ENCODE measurements around the gene NOX4. TPM values are rescaled to one million over a fixed set of nuclear protein-coding genes. Genes with fewer than 3 reads are reported as not detected.
A peak's percentile ranks its signal among the peaks of the same experiment; 100 is the strongest.

Gene NOX4
- total and polyA plus RNA-seq, 2 of the 8 experiments (the other 6 are each of a cell fraction or from before 2014, with no cell fraction given) = 2.0 to 2.3 TPM

DNA sequence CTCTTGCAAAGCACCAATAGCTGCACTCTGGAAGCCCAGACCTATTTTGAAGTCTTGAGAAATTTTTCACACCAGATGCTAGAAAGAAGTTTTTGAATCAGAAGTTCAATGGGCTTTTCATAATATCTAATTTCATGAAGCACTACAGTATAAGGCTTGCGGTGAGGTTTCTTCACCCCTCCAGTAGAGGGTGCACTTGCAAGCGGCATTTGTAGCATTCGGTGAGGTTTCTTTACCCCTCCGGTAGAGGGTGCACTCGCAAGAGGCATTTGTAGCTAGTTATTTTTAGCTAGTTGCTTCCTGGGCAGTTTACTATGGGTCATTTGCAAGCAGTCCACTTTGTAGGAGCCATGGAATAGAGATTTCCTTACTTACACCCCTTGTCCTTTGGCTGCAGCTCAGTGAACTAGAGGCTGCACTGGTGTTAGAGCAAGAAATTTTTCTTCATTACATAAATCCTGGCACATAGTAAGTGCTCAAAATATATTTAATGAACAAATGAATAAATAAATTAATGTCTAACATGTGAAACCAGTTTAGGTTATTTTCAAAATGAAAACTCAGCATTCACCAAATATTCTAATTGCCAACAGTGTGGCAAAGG lies 7.8 kb upstream of the NOX4 start (continued):
- TF ChIP-seq, protein P1, sequence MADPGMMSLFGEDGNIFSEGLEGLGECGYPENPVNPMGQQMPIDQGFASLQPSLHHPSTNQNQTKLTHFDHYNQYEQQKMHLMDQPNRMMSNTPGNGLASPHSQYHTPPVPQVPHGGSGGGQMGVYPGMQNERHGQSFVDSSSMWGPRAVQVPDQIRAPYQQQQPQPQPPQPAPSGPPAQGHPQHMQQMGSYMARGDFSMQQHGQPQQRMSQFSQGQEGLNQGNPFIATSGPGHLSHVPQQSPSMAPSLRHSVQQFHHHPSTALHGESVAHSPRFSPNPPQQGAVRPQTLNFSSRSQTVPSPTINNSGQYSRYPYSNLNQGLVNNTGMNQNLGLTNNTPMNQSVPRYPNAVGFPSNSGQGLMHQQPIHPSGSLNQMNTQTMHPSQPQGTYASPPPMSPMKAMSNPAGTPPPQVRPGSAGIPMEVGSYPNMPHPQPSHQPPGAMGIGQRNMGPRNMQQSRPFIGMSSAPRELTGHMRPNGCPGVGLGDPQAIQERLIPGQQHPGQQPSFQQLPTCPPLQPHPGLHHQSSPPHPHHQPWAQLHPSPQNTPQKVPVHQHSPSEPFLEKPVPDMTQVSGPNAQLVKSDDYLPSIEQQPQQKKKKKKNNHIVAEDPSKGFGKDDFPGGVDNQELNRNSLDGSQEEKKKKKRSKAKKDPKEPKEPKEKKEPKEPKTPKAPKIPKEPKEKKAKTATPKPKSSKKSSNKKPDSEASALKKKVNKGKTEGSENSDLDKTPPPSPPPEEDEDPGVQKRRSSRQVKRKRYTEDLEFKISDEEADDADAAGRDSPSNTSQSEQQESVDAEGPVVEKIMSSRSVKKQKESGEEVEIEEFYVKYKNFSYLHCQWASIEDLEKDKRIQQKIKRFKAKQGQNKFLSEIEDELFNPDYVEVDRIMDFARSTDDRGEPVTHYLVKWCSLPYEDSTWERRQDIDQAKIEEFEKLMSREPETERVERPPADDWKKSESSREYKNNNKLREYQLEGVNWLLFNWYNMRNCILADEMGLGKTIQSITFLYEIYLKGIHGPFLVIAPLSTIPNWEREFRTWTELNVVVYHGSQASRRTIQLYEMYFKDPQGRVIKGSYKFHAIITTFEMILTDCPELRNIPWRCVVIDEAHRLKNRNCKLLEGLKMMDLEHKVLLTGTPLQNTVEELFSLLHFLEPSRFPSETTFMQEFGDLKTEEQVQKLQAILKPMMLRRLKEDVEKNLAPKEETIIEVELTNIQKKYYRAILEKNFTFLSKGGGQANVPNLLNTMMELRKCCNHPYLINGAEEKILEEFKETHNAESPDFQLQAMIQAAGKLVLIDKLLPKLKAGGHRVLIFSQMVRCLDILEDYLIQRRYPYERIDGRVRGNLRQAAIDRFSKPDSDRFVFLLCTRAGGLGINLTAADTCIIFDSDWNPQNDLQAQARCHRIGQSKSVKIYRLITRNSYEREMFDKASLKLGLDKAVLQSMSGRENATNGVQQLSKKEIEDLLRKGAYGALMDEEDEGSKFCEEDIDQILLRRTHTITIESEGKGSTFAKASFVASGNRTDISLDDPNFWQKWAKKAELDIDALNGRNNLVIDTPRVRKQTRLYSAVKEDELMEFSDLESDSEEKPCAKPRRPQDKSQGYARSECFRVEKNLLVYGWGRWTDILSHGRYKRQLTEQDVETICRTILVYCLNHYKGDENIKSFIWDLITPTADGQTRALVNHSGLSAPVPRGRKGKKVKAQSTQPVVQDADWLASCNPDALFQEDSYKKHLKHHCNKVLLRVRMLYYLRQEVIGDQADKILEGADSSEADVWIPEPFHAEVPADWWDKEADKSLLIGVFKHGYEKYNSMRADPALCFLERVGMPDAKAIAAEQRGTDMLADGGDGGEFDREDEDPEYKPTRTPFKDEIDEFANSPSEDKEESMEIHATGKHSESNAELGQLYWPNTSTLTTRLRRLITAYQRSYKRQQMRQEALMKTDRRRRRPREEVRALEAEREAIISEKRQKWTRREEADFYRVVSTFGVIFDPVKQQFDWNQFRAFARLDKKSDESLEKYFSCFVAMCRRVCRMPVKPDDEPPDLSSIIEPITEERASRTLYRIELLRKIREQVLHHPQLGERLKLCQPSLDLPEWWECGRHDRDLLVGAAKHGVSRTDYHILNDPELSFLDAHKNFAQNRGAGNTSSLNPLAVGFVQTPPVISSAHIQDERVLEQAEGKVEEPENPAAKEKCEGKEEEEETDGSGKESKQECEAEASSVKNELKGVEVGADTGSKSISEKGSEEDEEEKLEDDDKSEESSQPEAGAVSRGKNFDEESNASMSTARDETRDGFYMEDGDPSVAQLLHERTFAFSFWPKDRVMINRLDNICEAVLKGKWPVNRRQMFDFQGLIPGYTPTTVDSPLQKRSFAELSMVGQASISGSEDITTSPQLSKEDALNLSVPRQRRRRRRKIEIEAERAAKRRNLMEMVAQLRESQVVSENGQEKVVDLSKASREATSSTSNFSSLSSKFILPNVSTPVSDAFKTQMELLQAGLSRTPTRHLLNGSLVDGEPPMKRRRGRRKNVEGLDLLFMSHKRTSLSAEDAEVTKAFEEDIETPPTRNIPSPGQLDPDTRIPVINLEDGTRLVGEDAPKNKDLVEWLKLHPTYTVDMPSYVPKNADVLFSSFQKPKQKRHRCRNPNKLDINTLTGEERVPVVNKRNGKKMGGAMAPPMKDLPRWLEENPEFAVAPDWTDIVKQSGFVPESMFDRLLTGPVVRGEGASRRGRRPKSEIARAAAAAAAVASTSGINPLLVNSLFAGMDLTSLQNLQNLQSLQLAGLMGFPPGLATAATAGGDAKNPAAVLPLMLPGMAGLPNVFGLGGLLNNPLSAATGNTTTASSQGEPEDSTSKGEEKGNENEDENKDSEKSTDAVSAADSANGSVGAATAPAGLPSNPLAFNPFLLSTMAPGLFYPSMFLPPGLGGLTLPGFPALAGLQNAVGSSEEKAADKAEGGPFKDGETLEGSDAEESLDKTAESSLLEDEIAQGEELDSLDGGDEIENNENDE (IDR thresholded peaks at IDR 0.05; ENCODE audit: insufficient replicate concordance, low read length) = no peak
- TF ChIP-seq CTBP2 (IDR thresholded peaks at IDR 0.05; ENCODE audit: borderline replicate concordance, insufficient read depth, insufficient read length, low read length) (no peak), GTF2F1 (IDR thresholded peaks at IDR 0.05; ENCODE audit: borderline replicate concordance, low read depth, low read length) (no peak)
- TF ChIP-seq, protein P2, sequence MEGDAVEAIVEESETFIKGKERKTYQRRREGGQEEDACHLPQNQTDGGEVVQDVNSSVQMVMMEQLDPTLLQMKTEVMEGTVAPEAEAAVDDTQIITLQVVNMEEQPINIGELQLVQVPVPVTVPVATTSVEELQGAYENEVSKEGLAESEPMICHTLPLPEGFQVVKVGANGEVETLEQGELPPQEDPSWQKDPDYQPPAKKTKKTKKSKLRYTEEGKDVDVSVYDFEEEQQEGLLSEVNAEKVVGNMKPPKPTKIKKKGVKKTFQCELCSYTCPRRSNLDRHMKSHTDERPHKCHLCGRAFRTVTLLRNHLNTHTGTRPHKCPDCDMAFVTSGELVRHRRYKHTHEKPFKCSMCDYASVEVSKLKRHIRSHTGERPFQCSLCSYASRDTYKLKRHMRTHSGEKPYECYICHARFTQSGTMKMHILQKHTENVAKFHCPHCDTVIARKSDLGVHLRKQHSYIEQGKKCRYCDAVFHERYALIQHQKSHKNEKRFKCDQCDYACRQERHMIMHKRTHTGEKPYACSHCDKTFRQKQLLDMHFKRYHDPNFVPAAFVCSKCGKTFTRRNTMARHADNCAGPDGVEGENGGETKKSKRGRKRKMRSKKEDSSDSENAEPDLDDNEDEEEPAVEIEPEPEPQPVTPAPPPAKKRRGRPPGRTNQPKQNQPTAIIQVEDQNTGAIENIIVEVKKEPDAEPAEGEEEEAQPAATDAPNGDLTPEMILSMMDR (IDR thresholded peaks at IDR 0.05; ENCODE audit: control extremely low read depth in 1 of 3, insufficient read depth in 1 of 3, low read depth in 1 of 3, low read length in 3 of 3) = peak; percentile 44 to 98 (median 68)

Data from H1 (cell line).